WTC11 (cell line): ENCODE results near the gene MIGA1. TPM values are rescaled to one million over a fixed set of nuclear protein-coding genes. Genes with fewer than 3 reads are reported as not detected.

ENCODE experiments used
- ATAC-seq: fragments of 200-7000 bp; cut with Tn5 transposase; 2 replicates; pipeline ENCODE4 v1.10.0; 2021; ENCODE audit warnings: mild to moderate bottlenecking, moderate library complexity
- CTCF ChIA-PET: fragments of 300-600 bp; sonication (Branson Sonifier 250); formaldehyde crosslinking; loops from one replicate; lab custom pipeline; 2021; ENCODE audit warnings: antibody characterized with exemption; lab: Charles Lee
- POLR2A ChIA-PET: fragments of 350-600 bp; sonication (Branson Sonifier 250); formaldehyde crosslinking; loops from one replicate; lab custom pipeline; 2021; ENCODE audit warnings: antibody characterized with exemption; lab: Charles Lee
- DNase-seq: peaks from one replicate; pipeline ENCODE4 v3.0.0; 2021; ENCODE audit warnings: low spot score
- H3K27ac Mint-ChIP-seq: 2 replicates; pipeline ENCODE4 v1.8.0; 2021; ENCODE audit warnings: mixed read lengths
- H3K27me3 Mint-ChIP-seq: 2 replicates; pipeline ENCODE4 v1.8.0; 2021; ENCODE audit warnings: low read depth, mild to moderate bottlenecking, moderate library complexity, mixed read lengths
- H3K36me3 Mint-ChIP-seq: 2 replicates; pipeline ENCODE4 v1.8.0; 2021; ENCODE audit warnings: mixed read lengths
- H3K4me1 Mint-ChIP-seq: 2 replicates; pipeline ENCODE4 v1.8.0; 2022; ENCODE audit warnings: mixed read lengths
- H3K4me3 Mint-ChIP-seq: 2 replicates; pipeline ENCODE4 v1.8.0; 2021; ENCODE audit warnings: mild to moderate bottlenecking, moderate library complexity, mixed read lengths
- H3K9me3 Mint-ChIP-seq: 2 replicates; pipeline ENCODE4 v1.8.0; 2021; ENCODE audit warnings: mixed read lengths
- AFF4 ChIP-seq: sonication (generic); formaldehyde crosslinking; IDR thresholded peaks from 2 replicates; pipeline ENCODE4 v1.8.1; 2023; ENCODE audit warnings: mild to moderate bottlenecking, missing genetic modification reagents, borderline replicate concordance
- AR ChIP-seq: fragments of 250-450 bp; sonication (Bioruptor Pico); IDR thresholded peaks from 2 replicates; pipeline ENCODE4 v1.9.0; 2021; ENCODE audit warnings: mild to moderate bottlenecking
- CBFB ChIP-seq: sonication (generic); formaldehyde crosslinking; IDR thresholded peaks from 2 replicates; pipeline ENCODE4 v1.8.1; 2022; ENCODE audit warnings: mild to moderate bottlenecking, low read depth, missing genetic modification reagents
- E2F1 ChIP-seq: sonication (generic); formaldehyde crosslinking; IDR thresholded peaks from 2 replicates; pipeline ENCODE4 v1.8.0; 2022; ENCODE audit warnings: mild to moderate bottlenecking, missing genetic modification reagents
- EMX1 ChIP-seq: fragments of 250-450 bp; sonication (Bioruptor Pico); IDR thresholded peaks from 2 replicates; pipeline ENCODE4 v1.8.0; 2021; ENCODE audit warnings: mild to moderate bottlenecking
- JAZF1 ChIP-seq: fragments of 250-450 bp; sonication (Bioruptor Pico); IDR thresholded peaks from 2 replicates; pipeline ENCODE4 v1.9.0; 2021; ENCODE audit warnings: moderate library complexity, mild to moderate bottlenecking, inconsistent platforms
- MXD4 ChIP-seq: fragments of 250-450 bp; sonication (Bioruptor Pico); IDR thresholded peaks from 2 replicates; pipeline ENCODE4 v1.8.0; 2021; ENCODE audit warnings: mild to moderate bottlenecking, moderate library complexity, borderline replicate concordance
- NR2C2 ChIP-seq: sonication (generic); formaldehyde crosslinking; IDR thresholded peaks from 2 replicates; pipeline ENCODE4 v1.8.0; 2022; ENCODE audit warnings: mild to moderate bottlenecking, missing genetic modification reagents
- SMAD4 ChIP-seq: sonication (generic); formaldehyde crosslinking; IDR thresholded peaks from 2 replicates; pipeline ENCODE4 v1.8.0; 2022; ENCODE audit warnings: mild to moderate bottlenecking, missing genetic modification reagents
- SOX15 ChIP-seq: fragments of 250-450 bp; sonication (Bioruptor Pico); IDR thresholded peaks from 2 replicates; pipeline ENCODE4 v1.9.0; 2021; ENCODE audit warnings: mild to moderate bottlenecking
- SP1 ChIP-seq: sonication (generic); formaldehyde crosslinking; conservative IDR thresholded peaks from 2 replicates; pipeline ENCODE4 v1.8.1; 2022; ENCODE audit warnings: missing genetic modification reagents
- STAT6 ChIP-seq: sonication (generic); formaldehyde crosslinking; conservative IDR thresholded peaks from 2 replicates; pipeline ENCODE4 v1.8.1; 2023; ENCODE audit warnings: mild to moderate bottlenecking, low read depth, missing genetic modification reagents, moderate library complexity
- TEAD4 ChIP-seq: sonication (generic); formaldehyde crosslinking; IDR thresholded peaks from 2 replicates; pipeline ENCODE4 v1.8.0; 2022; ENCODE audit warnings: mild to moderate bottlenecking, missing genetic modification reagents
- ZMAT4 ChIP-seq: fragments of 250-450 bp; sonication (Bioruptor Pico); IDR thresholded peaks from 2 replicates; pipeline ENCODE4 v1.9.0; 2021; ENCODE audit warnings: mild to moderate bottlenecking
- ZNF138 ChIP-seq: sonication (generic); formaldehyde crosslinking; conservative IDR thresholded peaks from 2 replicates; pipeline ENCODE4 v1.8.1; 2022; ENCODE audit warnings: mild to moderate bottlenecking, moderate library complexity, missing genetic modification reagents
- ZNF532 ChIP-seq: fragments of 250-450 bp; sonication (Bioruptor Pico); IDR thresholded peaks from 2 replicates; pipeline ENCODE4 v1.9.0; 2021; ENCODE audit warnings: mild to moderate bottlenecking, borderline replicate concordance
- ZNF671 ChIP-seq: fragments of 250-450 bp; sonication (Bioruptor Pico); IDR thresholded peaks from 2 replicates; pipeline ENCODE4 v1.8.0; 2021; ENCODE audit warnings: mild to moderate bottlenecking
- ZSCAN18 ChIP-seq: fragments of 250-450 bp; sonication (Bioruptor Pico); IDR thresholded peaks from 2 replicates; pipeline ENCODE4 v2.1.2; 2022; ENCODE audit warnings: mild to moderate bottlenecking, moderate library complexity
- total RNA-seq: library from RNA; stranded (reverse); gene quantifications from 3 replicates; pipeline ENCODE4 v1.2.3, GENCODE V29; 2021

The MIGA1 gene
- total RNA-seq, 1 experiment from 2014 or later: 6.2 TPM

GRCh38 chr1:77845951-77846350 lies 66.5 kb downstream of the MIGA1 start:
- Mint-ChIP-seq H3K27me3 (no peaks in the 10 kb centered on the region), H3K36me3 (no peaks in the 10 kb centered on the region), H3K4me3 (no peak overlapping the region), H3K9me3 (no peaks in the 10 kb centered on the region), H3K27ac (no peak overlapping the region), H3K4me1 (no peaks in the 10 kb centered on the region)
- DNase-seq (no peak), ATAC-seq (no peak)
- ChIA-PET POLR2A (interaction anchor here (0.6 kb wide), 1 partner anchor 289 kb away, joined by 3 read pairs; no protein-coding TSS in a partner anchor), CTCF (no interaction called here)
- TF ChIP-seq TEAD4 (CRISPR knock-in tag): no peak
- TF ChIP-seq ZNF138 (CRISPR knock-in tag): no peak
- no peak for TF ChIP-seq STAT6
- TF ChIP-seq CBFB (CRISPR knock-in tag): no peak
- no peak for TF ChIP-seq E2F1 (CRISPR knock-in tag)
- TF ChIP-seq AFF4 (CRISPR knock-in tag): no peak
- no peak for TF ChIP-seq JAZF1 (CRISPR knock-in tag)
- TF ChIP-seq SP1 (CRISPR knock-in tag): no peak
- no peak for TF ChIP-seq EMX1 (CRISPR knock-in tag)
- no peak for TF ChIP-seq ZNF532 (CRISPR knock-in tag)
- TF ChIP-seq ZNF671 (CRISPR knock-in tag): no peak
- TF ChIP-seq AR (CRISPR knock-in tag): no peak
- no peak for TF ChIP-seq SOX15 (CRISPR knock-in tag)
- TF ChIP-seq ZSCAN18: no peak
- no peak for TF ChIP-seq ZMAT4 (CRISPR knock-in tag)
- no peak for TF ChIP-seq SMAD4 (CRISPR knock-in tag)
- TF ChIP-seq MXD4 (CRISPR knock-in tag): no peak
- no peak for TF ChIP-seq NR2C2
